HG03439 (cell line): ENCODE results near the gene YY1.

ENCODE experiments used
- ATAC-seq: cut with Tn5 transposase; IDR thresholded peaks from one replicate; pipeline ENCODE4 v1.9.1; 2021; ENCODE audit warnings: mild to moderate bottlenecking, moderate library complexity; ENCODE audit not compliant: unreplicated experiment

YY1 gene

GRCh38 chr14:100330388-100330931 is 91.5 kb downstream of the YY1 start:
- no peak for ATAC-seq

GRCh38 chr14:100332071-100332639 is 93.2 kb downstream of the YY1 start:
- ATAC-seq, result no peak
